Trophoblast cell (in vitro differentiated cells and primary cell): Measurements from ENCODE around the gene KCNJ15.

Source experiments
- DNase-seq, 2 donors: peaks; one replicate each; pipeline ENCODE4 v3.0.0-alpha.2; 2016
- H2AFZ ChIP-seq: 2 replicates; pipeline ENCODE4 v1.6.1; 2013; ENCODE audit warnings: low read length, moderate library complexity, mild to moderate bottlenecking; ENCODE audit not compliant: insufficient read depth, poor library complexity
- H2AK5ac ChIP-seq: 2 replicates; pipeline ENCODE4 v1.6.1; 2013; ENCODE audit warnings: mild to moderate bottlenecking, low read length
- H2BK120ac ChIP-seq: 2 replicates; pipeline ENCODE4 v1.6.1; 2013; ENCODE audit warnings: low read length, mild to moderate bottlenecking, moderate library complexity; ENCODE audit not compliant: insufficient read depth, poor library complexity
- H2BK12ac ChIP-seq: 2 replicates; pipeline ENCODE4 v1.6.1; 2013; ENCODE audit warnings: mild to moderate bottlenecking, low read length, moderate library complexity
- H2BK5ac ChIP-seq: 2 replicates; pipeline ENCODE4 v1.6.1; 2013; ENCODE audit warnings: low read length, low read depth, moderate library complexity, mild to moderate bottlenecking; ENCODE audit not compliant: poor library complexity
- H3K14ac ChIP-seq: 2 replicates; pipeline ENCODE4 v1.6.1; 2013; ENCODE audit warnings: mild to moderate bottlenecking, low read length
- H3K18ac ChIP-seq: 2 replicates; pipeline ENCODE4 v1.6.1; 2013; ENCODE audit warnings: mild to moderate bottlenecking, low read length
- H3K23ac ChIP-seq: 2 replicates; pipeline ENCODE4 v1.6.1; 2013; ENCODE audit warnings: low read length
- H3K27ac ChIP-seq: 2 replicates; pipeline ENCODE4 v1.5.1; 2013; ENCODE audit warnings: low read depth, mild to moderate bottlenecking, inconsistent platforms, low read length, moderate library complexity
- H3K27me3 ChIP-seq: 2 replicates; pipeline ENCODE4 v1.6.1; 2013; ENCODE audit warnings: inconsistent platforms, mild to moderate bottlenecking, low read length, moderate library complexity; ENCODE audit not compliant: insufficient read depth
- H3K36me3 ChIP-seq, 2 experiments: 1 replicate in 1 of 2; 2 replicates in 1 of 2; pipeline ENCODE4 v1.6.1; 2013; ENCODE audit warnings: low read length in 2 of 2, mild to moderate bottlenecking in 2 of 2, moderate library complexity in 1 of 2; ENCODE audit not compliant: insufficient read depth in 2 of 2, control insufficient read depth in 1 of 2
- H3K4ac ChIP-seq: 2 replicates; pipeline ENCODE4 v1.6.1; 2013; ENCODE audit warnings: low read depth, mild to moderate bottlenecking, low read length, moderate library complexity
- H3K4me1 ChIP-seq, 2 experiments: 1 replicate in 1 of 2; 2 replicates in 1 of 2; pipeline ENCODE4 v1.6.1; 2013; ENCODE audit warnings: low read length in 2 of 2, mild to moderate bottlenecking in 2 of 2, moderate library complexity in 1 of 2; ENCODE audit not compliant: insufficient read depth in 2 of 2, control insufficient read depth in 1 of 2
- H3K4me2 ChIP-seq: 2 replicates; pipeline ENCODE4 v1.6.1; 2013; ENCODE audit warnings: inconsistent platforms, mild to moderate bottlenecking, low read length, moderate library complexity
- H3K4me3 ChIP-seq: 2 replicates; pipeline ENCODE4 v1.5.1; 2013; ENCODE audit warnings: mild to moderate bottlenecking, low read depth, low read length, inconsistent platforms
- H3K79me1 ChIP-seq: one replicate; pipeline ENCODE4 v1.6.1; 2013; ENCODE audit warnings: low read length
- H3K79me2 ChIP-seq: 2 replicates; pipeline ENCODE4 v1.6.1; 2013; ENCODE audit warnings: low read length, mild to moderate bottlenecking; ENCODE audit not compliant: control insufficient read depth, insufficient read depth, poor library complexity
- H3K9ac ChIP-seq: 2 replicates; pipeline ENCODE4 v1.6.1; 2013; ENCODE audit warnings: mild to moderate bottlenecking, low read length
- H3K9me3 ChIP-seq: 2 replicates; pipeline ENCODE4 v1.6.1; 2013; ENCODE audit warnings: low read depth, mild to moderate bottlenecking, control low read depth, inconsistent platforms, low read length; ENCODE audit not compliant: insufficient read depth
- H4K12ac ChIP-seq: 2 replicates; pipeline ENCODE4 v1.6.1; 2013; ENCODE audit warnings: low read depth, mild to moderate bottlenecking, low read length, moderate library complexity
- H4K8ac ChIP-seq: 2 replicates; pipeline ENCODE4 v1.6.1; 2013; ENCODE audit warnings: low read depth, mild to moderate bottlenecking, low read length, moderate library complexity
- H4K91ac ChIP-seq: one replicate; pipeline ENCODE4 v1.6.1; 2013; ENCODE audit warnings: low read depth, mild to moderate bottlenecking, low read length, moderate library complexity
- WGBS: extraction: QIAGEN DNeasy Blood & Tissue Kit; methylation state at CpG from one replicate; pipeline ENCODE4 v1.1.7; 2013; ENCODE audit warnings: missing lambda C conversion rate; ENCODE audit not compliant: insufficient read length, insufficient coverage; ENCODE audit errors: extremely low coverage; 5-methylcytosine and 5-hydroxymethylcytosine counted together

The KCNJ15 gene

DNA sequence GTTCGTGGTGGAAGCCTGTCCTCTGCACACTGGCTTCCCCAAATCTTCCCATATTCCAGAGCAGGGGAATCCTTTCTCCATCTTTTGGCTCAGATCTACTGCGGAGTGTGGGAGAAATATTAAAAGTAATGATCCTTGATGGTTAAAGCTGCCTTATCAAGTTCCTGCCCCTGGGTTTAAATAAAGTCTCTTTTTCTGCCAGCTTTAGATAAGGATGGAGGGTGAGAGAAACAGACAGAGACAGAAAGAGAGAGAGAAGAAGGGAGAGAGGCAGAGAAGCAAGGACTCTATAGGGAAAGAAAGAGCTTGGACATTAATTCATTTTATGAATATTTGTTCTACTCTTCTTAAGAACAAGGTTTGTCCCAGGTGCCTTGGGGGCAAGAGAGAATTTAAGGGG lies 98.0 kb downstream of the KCNJ15 start:
- no peak overlapping the region for H3K4me3 ChIP-seq
- peaks cover 9% of the 10 kb centered on the region for H3K79me1 ChIP-seq
- no peak overlapping the region for H4K12ac ChIP-seq
- H3K14ac ChIP-seq = no peak overlapping the region
- H4K8ac ChIP-seq = no peak overlapping the region
- no peaks in the 10 kb centered on the region for H3K9me3 ChIP-seq
- DNase-seq = no peak
- no peak overlapping the region for H2BK120ac ChIP-seq
- no peak overlapping the region for H3K23ac ChIP-seq
- no peak overlapping the region for H3K4ac ChIP-seq
- H3K4me1 ChIP-seq = peaks cover 3 to 10% of the 10 kb centered on the region in 2 experiments
- H3K18ac ChIP-seq = no peak overlapping the region
- H2BK12ac ChIP-seq = peak overlapping the region; percentile 47
- H4K91ac ChIP-seq = no peak overlapping the region
- H3K27me3 ChIP-seq = no peaks in the 10 kb centered on the region
- H3K9ac ChIP-seq = no peak overlapping the region
- no peak overlapping the region for H2BK5ac ChIP-seq
- H2AK5ac ChIP-seq = no peak overlapping the region
- no peak overlapping the region for H2AFZ ChIP-seq
- no peaks in the 10 kb centered on the region for H3K79me2 ChIP-seq
- H3K27ac ChIP-seq = no peak overlapping the region
- no peaks in the 10 kb centered on the region for H3K36me3 ChIP-seq
- no CpG with 5 or more reads among the region's 2 CpGs for WGBS
- no peak overlapping the region for H3K4me2 ChIP-seq

DNA sequence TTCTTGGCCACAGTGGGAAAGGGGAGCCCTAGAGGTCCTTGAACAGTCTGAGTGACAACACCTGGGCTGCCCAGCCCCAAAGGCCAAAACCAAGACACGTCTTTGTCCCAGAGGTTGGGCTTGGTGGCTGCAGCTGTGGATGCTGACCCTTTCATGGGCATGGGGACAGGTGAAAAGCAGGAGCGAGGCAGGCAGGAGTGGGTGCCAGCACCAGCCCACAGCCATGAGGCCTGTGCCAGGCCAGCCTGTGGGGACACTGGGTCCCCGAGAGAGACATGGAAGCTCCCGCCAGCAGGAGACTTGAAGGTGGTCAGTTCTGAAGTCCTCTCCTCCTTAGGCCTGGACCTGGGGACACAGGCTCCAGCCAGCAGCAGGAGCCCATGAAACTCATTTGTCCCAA lies 98.6 kb downstream of the KCNJ15 start:
- peaks cover 9% of the 10 kb centered on the region for H3K79me1 ChIP-seq
- no peaks in the 10 kb centered on the region for H3K27me3 ChIP-seq
- no peaks in the 10 kb centered on the region for H3K36me3 ChIP-seq
- H3K18ac ChIP-seq = no peak overlapping the region
- no peak overlapping the region for H2BK5ac ChIP-seq
- H2BK120ac ChIP-seq = no peak overlapping the region
- H3K4me2 ChIP-seq = no peak overlapping the region
- no peak overlapping the region for H3K4ac ChIP-seq
- H4K12ac ChIP-seq = no peak overlapping the region
- no peak overlapping the region for H3K23ac ChIP-seq
- H4K8ac ChIP-seq = no peak overlapping the region
- peak overlapping the region; percentile 44 for H4K91ac ChIP-seq
- H3K27ac ChIP-seq = no peak overlapping the region
- DNase-seq = no peak
- H2BK12ac ChIP-seq = peak overlapping the region; percentile 47
- peak overlapping the region; percentile 15 for H2AK5ac ChIP-seq
- H3K14ac ChIP-seq = peak overlapping the region; percentile 48
- no peaks in the 10 kb centered on the region for H3K9me3 ChIP-seq
- no peak overlapping the region for H2AFZ ChIP-seq
- no peaks in the 10 kb centered on the region for H3K79me2 ChIP-seq
- H3K4me3 ChIP-seq = no peak overlapping the region
- no CpG with 5 or more reads among the region's 4 CpGs for WGBS
- H3K4me1 ChIP-seq = peaks cover 3 to 10% of the 10 kb centered on the region in 2 experiments
- no peak overlapping the region for H3K9ac ChIP-seq

DNA sequence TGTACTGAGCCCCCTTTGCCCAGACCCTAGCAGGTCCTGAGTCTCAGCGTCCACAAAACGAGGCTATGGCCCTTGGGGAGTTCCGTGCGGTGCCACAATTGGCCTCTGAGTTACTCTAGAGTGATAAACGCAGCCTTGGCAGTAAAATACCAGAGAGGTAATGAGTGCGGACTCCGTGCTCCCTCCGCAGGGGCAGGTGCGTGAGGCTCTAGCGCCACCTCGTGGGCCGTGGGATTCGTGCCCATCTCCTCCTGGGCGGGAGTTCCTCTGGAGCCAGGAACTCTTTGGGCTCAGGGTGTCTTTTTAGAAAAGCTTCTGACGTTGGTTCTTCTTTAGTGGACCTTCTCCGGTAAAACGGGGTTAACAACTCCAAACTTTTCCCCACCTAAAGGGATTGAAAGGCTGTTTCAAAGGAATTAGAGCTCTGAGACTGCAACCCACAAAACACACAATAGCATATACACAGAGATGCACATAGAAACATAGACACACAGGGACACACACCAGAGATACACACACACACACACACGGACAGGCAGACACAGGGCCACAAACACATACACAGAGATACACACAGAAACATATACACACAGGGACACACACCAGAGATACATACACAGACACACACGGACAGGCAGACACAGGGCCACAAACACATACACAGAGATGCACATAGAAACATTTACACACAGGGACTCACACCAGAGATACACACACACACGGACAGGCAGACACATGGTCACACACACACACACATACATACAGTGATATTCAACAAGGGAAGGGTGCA lies 99.4 kb downstream of the KCNJ15 start:
- no peak overlapping the region for H2BK5ac ChIP-seq
- H3K79me1 ChIP-seq = peaks cover 6% of the 10 kb centered on the region
- H3K4me2 ChIP-seq = no peak overlapping the region
- H2AK5ac ChIP-seq = no peak overlapping the region
- no peak overlapping the region for H3K4me3 ChIP-seq
- no peaks in the 10 kb centered on the region for H3K9me3 ChIP-seq
- peak; percentile 75 to 89 for DNase-seq
- no peak overlapping the region for H3K4ac ChIP-seq
- H3K18ac ChIP-seq = no peak overlapping the region
- H3K4me1 ChIP-seq = peaks cover 3 to 10% of the 10 kb centered on the region in 2 experiments
- no peak overlapping the region for H4K8ac ChIP-seq
- H2AFZ ChIP-seq = no peak overlapping the region
- no peaks in the 10 kb centered on the region for H3K79me2 ChIP-seq
- no peaks in the 10 kb centered on the region for H3K27me3 ChIP-seq
- no peak overlapping the region for H2BK12ac ChIP-seq
- H2BK120ac ChIP-seq = no peak overlapping the region
- no peaks in the 10 kb centered on the region for H3K36me3 ChIP-seq
- no peak overlapping the region for H3K23ac ChIP-seq
- H3K14ac ChIP-seq = no peak overlapping the region
- no CpG with 5 or more reads among the region's 20 CpGs for WGBS
- no peak overlapping the region for H4K12ac ChIP-seq
- H4K91ac ChIP-seq = no peak overlapping the region
- no peak overlapping the region for H3K9ac ChIP-seq
- no peak overlapping the region for H3K27ac ChIP-seq
